Measurements from ENCODE around the gene SLC25A6.

GRCh38 chrX:1418901-1419544, 27.1 kb upstream of the SLC25A6 start:
- TF ChIP-seq CTCF (IDR thresholded peaks at IDR 0.05 in 4 of 5, conservative IDR thresholded peaks at IDR 0.05 in 1 of 5) = no peak
- no peak for TF ChIP-seq POLR2A (IDR thresholded peaks at IDR 0.05)
